ENCODE data around the gene NOCT.
"Not testable (repeated sequence)": the region's sequence is repeated elsewhere in the genome, so short reads cannot be mapped to it uniquely, and the experiment has no call there.

The NOCT gene

GRCh38 chr4:139011225-139011950, 4.2 kb upstream of the NOCT start:
- DNase-seq = no peak

- no peak for DNase-seq
Observed at GRCh38 chr4:139014371-139015268, 961 bp upstream of the NOCT start.

DNA sequence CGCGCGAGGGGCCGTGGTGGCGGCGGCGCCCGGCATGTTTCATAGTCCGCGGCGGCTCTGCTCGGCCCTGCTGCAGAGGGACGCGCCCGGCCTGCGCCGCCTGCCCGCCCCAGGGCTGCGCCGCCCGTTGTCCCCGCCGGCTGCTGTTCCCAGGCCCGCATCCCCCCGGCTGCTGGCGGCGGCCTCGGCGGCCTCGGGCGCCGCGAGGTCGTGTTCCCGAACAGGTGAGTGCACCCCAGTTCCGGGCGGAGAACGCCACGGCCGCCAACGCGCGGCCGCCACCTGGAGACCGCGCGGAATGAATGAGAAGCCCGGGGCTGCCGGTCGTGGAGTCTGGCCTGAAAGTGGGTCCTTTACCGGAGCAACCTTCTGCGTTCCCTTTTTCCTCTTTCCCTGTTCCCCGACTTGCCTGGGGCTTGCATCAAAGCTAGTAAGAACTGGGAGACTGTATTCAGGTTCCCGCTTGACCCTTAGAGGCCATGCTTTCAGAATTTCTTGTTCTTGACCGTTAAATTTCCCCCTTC, 429 bp downstream of the NOCT start:
- DNase-seq = no peak

- DNase-seq = no peak
Observed at GRCh38 chr4:139017861-139018260, 2.3 kb downstream of the NOCT start.

DNA sequence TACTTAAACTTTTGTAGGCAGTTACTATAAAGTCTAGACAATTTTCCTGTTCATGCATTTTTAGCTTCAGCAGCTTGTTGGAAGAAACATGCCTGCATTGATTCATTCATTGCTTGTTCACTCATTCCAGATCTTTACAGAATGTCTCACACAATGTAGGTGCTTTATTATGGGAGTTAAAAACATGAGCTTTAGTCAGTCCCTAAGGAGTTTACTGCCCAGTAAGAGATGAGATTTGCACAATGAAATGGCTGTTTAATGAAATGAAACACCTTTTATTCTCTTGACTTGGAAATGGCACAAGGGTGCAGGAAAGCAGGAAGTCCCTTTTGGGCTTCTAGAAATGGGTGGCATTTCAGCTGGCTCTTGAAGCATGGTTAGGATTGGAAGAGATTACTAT, 2.9 kb downstream of the NOCT start:
- no peak for DNase-seq

DNA sequence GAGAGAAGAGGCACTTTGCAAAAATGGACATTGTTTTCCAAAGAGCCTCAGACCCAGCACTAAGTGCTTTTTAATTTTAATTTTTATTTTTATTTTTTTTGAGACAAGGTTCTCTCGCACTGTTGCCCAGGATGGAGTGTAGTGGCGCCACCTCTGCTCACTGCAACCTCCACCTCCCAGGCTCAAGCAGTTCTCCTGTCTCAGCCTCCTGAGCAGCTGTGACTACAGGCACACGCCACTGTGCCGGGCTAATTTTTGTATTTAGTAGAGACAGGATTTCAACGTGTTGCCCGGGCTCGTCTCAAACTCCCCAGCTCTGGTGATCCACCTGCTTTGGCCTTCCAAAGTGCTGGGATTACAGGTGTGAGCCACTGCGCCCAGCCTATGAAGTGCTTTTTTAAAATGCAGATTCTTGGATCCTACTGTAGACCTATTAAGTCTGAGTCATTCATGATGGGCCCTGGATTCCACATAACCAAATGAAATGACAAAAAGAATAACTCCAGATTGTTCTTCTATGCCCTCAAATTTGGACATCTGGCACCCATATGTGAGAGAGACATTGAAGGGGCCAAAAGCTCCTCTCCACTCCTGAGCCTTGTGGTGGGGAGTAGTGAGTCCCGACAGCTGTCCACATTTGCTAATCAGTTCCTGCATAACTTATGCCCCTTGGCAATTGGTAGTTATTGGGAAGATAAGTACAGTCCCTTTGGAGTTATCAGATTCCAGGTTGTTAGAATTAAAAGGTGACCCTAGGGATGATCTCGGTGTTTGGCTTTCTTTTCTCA, 3.6 kb downstream of the NOCT start:
- DNase-seq = no peak

DNA sequence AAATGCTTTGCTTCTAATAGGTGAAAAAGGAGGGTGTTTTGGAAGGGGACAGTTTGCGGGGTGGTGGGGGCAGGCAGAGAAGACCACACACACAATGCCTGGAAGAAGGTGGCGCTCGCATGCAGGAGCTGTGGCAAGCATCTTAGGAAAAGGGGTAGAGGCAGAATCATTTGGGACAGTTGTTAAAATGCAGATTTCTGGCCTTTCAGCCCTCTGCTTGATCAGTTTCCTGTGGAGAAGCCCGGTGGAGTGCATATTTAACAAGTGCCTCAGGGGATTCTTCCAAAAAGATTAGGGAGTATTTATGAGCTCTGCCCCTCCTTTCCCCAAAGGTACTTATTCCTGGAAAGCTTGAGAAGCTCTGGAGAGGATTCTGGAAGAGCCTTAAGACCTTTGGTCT, 4.8 kb downstream of the NOCT start:
- DNase-seq = no peak

DNA sequence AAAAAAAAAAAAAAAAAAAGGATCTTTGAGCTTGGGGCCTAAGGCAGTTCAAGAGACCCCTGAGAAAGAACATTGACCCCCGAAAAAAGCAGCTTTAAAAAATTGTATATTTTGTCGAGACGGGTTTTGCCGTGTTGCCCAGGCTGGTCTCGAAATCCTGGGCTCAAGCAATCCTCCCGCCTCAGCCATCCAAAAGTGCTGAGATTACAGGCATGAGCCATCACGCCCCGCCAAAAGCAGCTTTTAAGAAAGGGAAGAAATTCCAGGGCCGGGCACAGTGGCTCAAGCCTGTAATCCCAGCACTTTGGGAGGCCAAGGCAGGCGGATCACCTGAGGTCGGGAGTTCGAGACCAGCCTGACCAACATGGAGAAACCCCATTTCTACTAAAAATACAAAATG, 5.5 kb downstream of the NOCT start:
- DNase-seq = not testable (repeated sequence)

DNA sequence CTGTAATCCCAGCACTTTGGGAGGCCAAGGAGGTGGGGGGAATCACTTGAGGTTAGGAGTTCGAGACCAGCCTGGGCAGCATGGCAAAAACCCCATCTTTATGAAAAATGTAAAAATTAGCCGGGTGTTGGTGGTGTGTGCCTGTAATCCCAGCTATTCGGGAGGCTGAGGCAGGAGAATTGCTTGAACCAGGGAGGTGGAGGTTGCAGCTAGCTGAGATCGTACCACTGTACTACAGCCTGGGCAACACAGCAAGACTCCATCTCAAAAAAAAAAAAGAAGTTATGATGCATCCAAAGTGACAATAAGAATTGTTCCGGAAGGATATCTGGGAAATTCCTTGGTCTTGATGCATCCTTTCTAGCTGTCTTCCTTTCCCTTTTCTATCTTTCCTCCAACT, 7.3 kb downstream of the NOCT start:
- DNase-seq = no peak

DNA sequence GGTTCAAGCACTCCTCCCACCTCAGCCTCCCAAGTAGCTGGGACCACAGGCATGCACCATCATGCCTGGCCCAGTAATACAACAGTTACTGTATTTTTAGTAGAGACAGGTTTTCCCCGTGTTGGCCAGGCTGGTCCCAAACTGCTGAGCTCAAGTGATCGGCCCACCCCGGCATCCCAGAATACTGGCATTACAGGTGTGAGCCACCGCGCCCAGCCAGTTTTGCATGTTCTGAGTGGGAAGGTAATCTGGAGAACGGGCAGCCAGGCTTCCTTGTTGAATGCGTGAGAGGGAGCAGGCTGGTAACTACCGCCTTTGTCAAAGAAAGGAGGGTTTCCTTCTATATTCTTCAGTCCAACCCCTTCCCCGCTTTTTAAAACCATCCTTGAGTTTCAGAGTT, 9.1 kb downstream of the NOCT start:
- no peak for DNase-seq

- DNase-seq = no peak
Observed at GRCh38 chr4:139025841-139026240, 10.3 kb downstream of the NOCT start.

- no peak for DNase-seq
Observed at GRCh38 chr4:139027776-139028175, 12.2 kb downstream of the NOCT start.

- no peak for DNase-seq
Observed at GRCh38 chr4:139028191-139028661, 12.6 kb downstream of the NOCT start.

GRCh38 chr4:139029866-139030363, 14.3 kb downstream of the NOCT start:
- DNase-seq = not testable (repeated sequence)

- DNase-seq = peak; percentile 32
Observed at GRCh38 chr4:139030614-139031235, 15.1 kb downstream of the NOCT start.

DNA sequence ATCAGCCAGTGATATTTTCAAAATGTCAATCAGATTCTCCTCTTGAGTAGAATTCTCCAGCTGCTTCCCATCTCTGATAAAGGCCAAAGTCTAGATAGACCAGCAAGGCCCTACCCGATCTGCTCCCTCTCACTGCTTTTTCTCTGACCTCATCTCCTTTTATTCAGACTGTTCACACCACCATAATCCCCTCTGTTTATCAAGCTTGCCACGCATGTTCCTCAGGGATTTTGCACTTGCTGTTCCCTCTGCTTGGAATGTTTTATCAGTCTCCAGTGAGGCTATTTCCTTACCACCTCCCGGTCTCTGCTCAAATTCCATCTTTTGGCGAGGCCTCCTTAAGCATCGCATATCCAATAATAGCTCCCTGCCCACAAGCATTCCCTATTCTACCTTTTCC, 20.1 kb downstream of the NOCT start:
- no peak for DNase-seq

DNA sequence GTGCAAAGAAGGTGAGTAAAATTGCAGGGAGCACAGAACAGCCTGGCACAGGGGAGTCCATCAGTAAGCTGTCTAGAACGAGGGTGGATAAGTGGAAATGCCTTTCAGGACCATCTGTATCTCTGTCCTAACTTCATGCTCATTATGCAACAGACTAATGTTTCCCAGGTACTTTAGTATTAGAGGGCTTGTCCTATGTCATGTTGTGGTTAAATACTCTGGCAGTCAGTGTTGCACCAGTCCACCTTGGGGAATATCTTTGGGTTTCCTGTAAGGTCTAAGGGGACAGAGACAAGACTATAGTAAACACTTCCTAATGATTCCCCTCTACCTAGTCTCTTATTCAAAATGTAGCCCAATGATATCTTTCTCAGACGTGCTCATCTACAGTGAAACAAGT, 21.3 kb downstream of the NOCT start:
- DNase-seq = no peak

DNA sequence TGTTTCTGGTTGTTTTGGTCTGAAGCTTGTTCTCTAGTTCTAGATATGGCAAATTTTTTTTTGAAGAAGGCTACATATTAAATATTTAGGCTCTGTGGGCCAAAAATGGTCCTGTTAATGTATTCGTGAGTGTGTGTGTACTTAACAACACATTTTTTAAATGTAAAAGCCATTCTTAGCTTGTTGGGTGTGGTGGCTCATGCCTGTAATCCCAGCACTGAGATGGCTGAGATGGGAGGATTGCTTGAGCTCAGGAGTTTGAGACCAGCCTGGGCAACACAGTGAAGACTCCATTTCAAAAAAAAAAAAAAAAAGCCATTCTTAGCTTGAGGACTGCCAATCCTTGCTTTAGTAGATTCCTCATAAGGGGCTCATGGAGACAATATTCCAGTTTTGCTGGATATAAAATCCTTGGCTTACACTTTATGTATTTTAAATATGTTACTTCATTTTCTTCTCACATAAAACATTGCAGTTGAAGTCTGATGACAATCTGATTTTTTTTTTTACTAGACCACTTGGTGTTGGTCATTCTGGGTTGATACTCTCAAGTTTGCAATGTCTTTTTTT, 23.4 kb downstream of the NOCT start:
- DNase-seq = no peak

DNA sequence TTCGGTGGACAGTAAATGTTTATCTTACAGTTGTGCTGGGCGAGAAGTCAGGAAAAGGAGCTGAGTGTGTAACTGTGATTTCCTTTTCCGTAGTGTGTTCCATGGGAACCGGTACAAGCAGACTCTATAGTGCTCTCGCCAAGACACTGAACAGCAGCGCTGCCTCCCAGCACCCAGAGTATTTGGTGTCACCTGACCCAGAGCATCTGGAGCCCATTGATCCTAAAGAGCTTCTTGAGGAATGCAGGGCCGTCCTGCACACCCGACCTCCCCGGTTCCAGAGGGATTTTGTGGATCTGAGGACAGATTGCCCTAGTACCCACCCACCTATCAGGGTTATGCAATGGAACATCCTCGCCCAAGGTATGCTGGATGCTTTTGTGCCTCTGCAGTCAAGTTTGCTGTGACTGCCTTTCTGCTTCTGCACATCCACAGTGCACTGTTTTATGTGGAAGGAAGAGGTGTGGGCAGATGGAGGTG, 27.4 kb downstream of the NOCT start:
- no peak for DNase-seq

- no peak for DNase-seq
Observed at GRCh38 chr4:139044291-139044690, 28.7 kb downstream of the NOCT start.

DNA sequence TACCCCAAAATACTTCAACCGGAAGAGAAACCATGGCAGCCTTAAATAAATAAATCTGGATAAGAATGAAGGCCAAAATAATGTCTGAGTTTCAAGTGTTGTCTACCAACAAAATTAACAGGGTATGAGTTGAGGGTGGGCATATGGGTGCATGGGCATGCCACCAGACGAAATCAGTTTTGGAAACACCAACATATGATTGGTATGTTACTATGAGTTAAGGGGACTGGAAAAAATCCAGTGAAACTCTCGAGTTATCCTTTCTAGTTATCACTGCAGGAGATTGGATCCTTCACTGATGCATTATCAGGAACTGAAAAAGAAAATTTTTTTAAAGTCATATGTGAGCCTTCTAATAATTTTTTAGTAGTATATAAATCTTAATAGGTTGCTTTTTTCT, 32.4 kb downstream of the NOCT start:
- DNase-seq = no peak

DNA sequence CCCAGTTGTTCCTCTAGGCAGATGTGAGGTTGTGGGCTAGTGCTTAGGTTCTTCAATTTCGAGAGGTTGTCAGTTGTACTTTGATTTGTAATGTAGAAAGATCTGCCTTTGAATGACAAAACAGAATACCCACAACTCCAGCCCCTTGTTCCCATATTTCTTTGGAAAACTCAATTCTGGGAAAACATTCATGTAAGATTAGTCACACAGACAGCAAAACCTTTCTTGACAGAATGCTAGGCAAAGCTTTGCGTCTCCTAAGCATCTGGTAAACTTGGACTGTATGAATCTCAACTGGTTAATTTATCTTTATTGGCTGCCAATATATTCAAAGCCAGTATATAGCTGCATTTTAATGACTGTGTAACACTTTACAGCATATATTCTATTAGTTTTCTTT, 34.9 kb downstream of the NOCT start:
- DNase-seq = no peak

All from DMS79 (cell line).